HG03039 (cell line): ENCODE results near the gene MAZ.
"Not testable (repeated sequence)": the region's sequence is repeated elsewhere in the genome, so short reads cannot be mapped to it uniquely, and the experiment has no call there.

Source experiments
- ATAC-seq: cut with Tn5 transposase; IDR thresholded peaks from one replicate; pipeline ENCODE4 v1.9.1; 2021; ENCODE audit warnings: mild to moderate bottlenecking, moderate library complexity; ENCODE audit not compliant: unreplicated experiment

Gene MAZ

GRCh38 chr16:29821643-29822115, 15.3 kb downstream of the MAZ start:
- ATAC-seq, result no peak

- no peak for ATAC-seq
Observed at GRCh38 chr16:29824589-29825144, 18.3 kb downstream of the MAZ start.

- ATAC-seq, result no peak
Observed at GRCh38 chr16:29825145-29826044, 19.1 kb downstream of the MAZ start.

- no peak for ATAC-seq
Observed at GRCh38 chr16:29826342-29826695, 20.0 kb downstream of the MAZ start.

GRCh38 chr16:29830774-29831173, 24.4 kb downstream of the MAZ start:
- ATAC-seq, result no peak

GRCh38 chr16:29831490-29831889, 25.2 kb downstream of the MAZ start:
- ATAC-seq, result no peak

- ATAC-seq, result not testable (repeated sequence)
Observed at GRCh38 chr16:29833219-29833618, 26.9 kb downstream of the MAZ start.

GRCh38 chr16:29834079-29834478, 27.8 kb downstream of the MAZ start:
- ATAC-seq, result no peak

- ATAC-seq, result no peak
Observed at GRCh38 chr16:29835926-29836325, 29.6 kb downstream of the MAZ start.

GRCh38 chr16:29836623-29837022, 30.3 kb downstream of the MAZ start:
- no peak for ATAC-seq

GRCh38 chr16:29837841-29838240, 31.5 kb downstream of the MAZ start:
- no peak for ATAC-seq

GRCh38 chr16:29839822-29840221, 33.5 kb downstream of the MAZ start:
- ATAC-seq, result no peak

- ATAC-seq, result no peak
Observed at GRCh38 chr16:29840240-29840639, 33.9 kb downstream of the MAZ start.

GRCh38 chr16:29841631-29842030, 35.3 kb downstream of the MAZ start:
- ATAC-seq, result no peak

GRCh38 chr16:29842732-29843346, 36.5 kb downstream of the MAZ start:
- no peak for ATAC-seq

- no peak for ATAC-seq
Observed at GRCh38 chr16:29843931-29844330, 37.6 kb downstream of the MAZ start.

- ATAC-seq, result no peak
Observed at GRCh38 chr16:29844575-29845331, 38.4 kb downstream of the MAZ start.

- ATAC-seq, result no peak
Observed at GRCh38 chr16:29845656-29846055, 39.3 kb downstream of the MAZ start.

- no peak for ATAC-seq
Observed at GRCh38 chr16:29848420-29849297, 42.3 kb downstream of the MAZ start.

- ATAC-seq, result no peak
Observed at GRCh38 chr16:29849505-29849904, 43.2 kb downstream of the MAZ start.
